Neutrophil (primary cell): ENCODE data around the gene TMEM141.
"Not testable (repeated sequence)": the region's sequence is repeated elsewhere in the genome, so short reads cannot be mapped to it uniquely, and the experiment has no call there.

Experiments
- H3K27ac ChIP-seq: fragments of 200-600 bp; sonication (generic); 2 replicates; pipeline ENCODE4 v1.5.1; 2016; ENCODE audit warnings: mild to moderate bottlenecking, moderate library complexity
- H3K27me3 ChIP-seq: fragments of 200-600 bp; sonication (generic); 2 replicates; pipeline ENCODE4 v1.6.0; 2016; ENCODE audit warnings: mild to moderate bottlenecking
- H3K36me3 ChIP-seq: fragments of 200-600 bp; sonication (generic); 2 replicates; pipeline ENCODE4 v1.5.1; 2017
- H3K4me1 ChIP-seq, 2 experiments: fragments of 200-600 bp in 1 of 2; sonication (generic) in 1 of 2; 1 replicate in 1 of 2; 2 replicates in 1 of 2; pipeline versions ENCODE4 v1.5.1 to v1.6.1; 2013 to 2016; ENCODE audit warnings: low read depth in 1 of 2, low read length in 1 of 2, mild to moderate bottlenecking in 1 of 2, moderate library complexity in 1 of 2; ENCODE audit not compliant: control insufficient read depth in 1 of 2, insufficient read depth in 1 of 2
- H3K4me3 ChIP-seq, 2 experiments: fragments of 200-600 bp in 1 of 2; sonication (generic) in 1 of 2; 1 replicate in 1 of 2; 2 replicates in 1 of 2; pipeline ENCODE4 v1.5.1; 2013 to 2016; ENCODE audit warnings: low read depth in 1 of 2, low read length in 1 of 2, mild to moderate bottlenecking in 1 of 2, moderate library complexity in 1 of 2
- H3K9me3 ChIP-seq: fragments of 200-600 bp; sonication (generic); 2 replicates; pipeline ENCODE4 v1.5.1; 2016
- CTCF ChIP-seq: fragments of 200-600 bp; sonication (generic); IDR thresholded peaks from 2 replicates; pipeline ENCODE4 v1.5.1; 2016; ENCODE audit warnings: antibody characterized with exemption

Gene TMEM141

GRCh38 chr9:136762221-136762691 is 28.9 kb upstream of the TMEM141 start:
- Histone ChIP-seq H3K27ac (no peak overlapping the region), H3K4me1 (no peaks in the 10 kb centered on the region), H3K36me3 (no peaks in the 10 kb centered on the region), H3K9me3 (no peaks in the 10 kb centered on the region), H3K27me3 (peaks cover 42% of the 10 kb centered on the region), H3K4me3 (no peak overlapping the region)
- TF ChIP-seq CTCF, result no peak

- H3K9me3 ChIP-seq, result no peaks in the 10 kb centered on the region
- no peak for TF ChIP-seq CTCF
- H3K36me3 ChIP-seq, result no peaks in the 10 kb centered on the region
- no peak overlapping the region for H3K27ac ChIP-seq
- no peak overlapping the region for H3K4me3 ChIP-seq
- no peaks in the 10 kb centered on the region for H3K4me1 ChIP-seq
- H3K27me3 ChIP-seq, result peaks cover 50% of the 10 kb centered on the region
Observed at GRCh38 chr9:136762915-136763648, 28.1 kb upstream of the TMEM141 start.

- TF ChIP-seq CTCF, result no peak
- Histone ChIP-seq H3K4me3 (no peak overlapping the region), H3K9me3 (no peaks in the 10 kb centered on the region), H3K4me1 (no peaks in the 10 kb centered on the region), H3K27me3 (peaks cover 51% of the 10 kb centered on the region), H3K27ac (no peak overlapping the region), H3K36me3 (no peaks in the 10 kb centered on the region)
Observed at GRCh38 chr9:136763649-136764035, 27.5 kb upstream of the TMEM141 start.

GRCh38 chr9:136764301-136764891 is 26.7 kb upstream of the TMEM141 start, which contains the start of gene LCN15:
LCN15 (minus strand) TSS chr9:136764518; CDS start chr9:136764488, 30 bp downstream.
- H3K9me3 ChIP-seq, result no peaks in the 10 kb centered on the region
- H3K4me1 ChIP-seq, result no peaks in the 10 kb centered on the region
- no peaks in the 10 kb centered on the region for H3K36me3 ChIP-seq
- TF ChIP-seq CTCF, result no peak
- no peak within 1 kb of the TSS for H3K27ac ChIP-seq
- no peak within 1 kb of the TSS for H3K4me3 ChIP-seq
- H3K27me3 ChIP-seq, result peaks cover 51% of the 10 kb centered on the region

- no peak for TF ChIP-seq CTCF
- Histone ChIP-seq H3K36me3 (no peaks in the 10 kb centered on the region), H3K27ac (no peak overlapping the region), H3K27me3 (peaks cover 51% of the 10 kb centered on the region), H3K4me3 (no peak overlapping the region), H3K9me3 (no peaks in the 10 kb centered on the region), H3K4me1 (no peaks in the 10 kb centered on the region)
Observed at GRCh38 chr9:136765041-136765440, 26.1 kb upstream of the TMEM141 start.

- not testable (repeated sequence) for H3K4me3 ChIP-seq, H3K4me1 ChIP-seq, H3K27ac ChIP-seq, H3K9me3 ChIP-seq, H3K36me3 ChIP-seq
- peaks cover 48% of the 10 kb centered on the region for H3K27me3 ChIP-seq
Observed at GRCh38 chr9:136765745-136766409, 25.3 kb upstream of the TMEM141 start.

- H3K36me3 ChIP-seq, H3K9me3 ChIP-seq, H3K4me1 ChIP-seq, H3K27ac ChIP-seq, H3K4me3 ChIP-seq: not testable (repeated sequence)
- H3K27me3 ChIP-seq, result peaks cover 49% of the 10 kb centered on the region
Observed at GRCh38 chr9:136766410-136767120, 24.6 kb upstream of the TMEM141 start.
